BE2C (cell line): ENCODE results near the gene HINT1.

ENCODE experiments used
- DNase-seq: peaks from one replicate; pipeline ENCODE4 v3.0.0-alpha.2; 2020
- H3K27me3 ChIP-seq: fragments of 250-450 bp; sonication (Bioruptor Pico); 2 replicates; pipeline ENCODE4 v1.5.1; 2020; ENCODE audit warnings: mild to moderate bottlenecking
- H3K36me3 ChIP-seq: fragments of 250-450 bp; sonication (Bioruptor Pico); 2 replicates; pipeline ENCODE4 v1.5.1; 2020; ENCODE audit warnings: mild to moderate bottlenecking
- H3K4me1 ChIP-seq: fragments of 250-450 bp; sonication (Bioruptor Pico); 2 replicates; pipeline ENCODE4 v1.5.1; 2020
- H3K4me3 ChIP-seq: 2 replicates; pipeline ENCODE4 v1.5.1; 2011; ENCODE audit warnings: low read depth, low read length
- H3K9me3 ChIP-seq: fragments of 250-450 bp; sonication (Bioruptor Pico); 2 replicates; pipeline ENCODE4 v1.5.1; 2020
- TF ChIP-seq, protein P1 (sequence below): IDR thresholded peaks from 2 replicates; pipeline ENCODE4 v1.5.1; 2012; ENCODE audit warnings: mild to moderate bottlenecking, low read depth, low read length

HINT1 gene

DNA sequence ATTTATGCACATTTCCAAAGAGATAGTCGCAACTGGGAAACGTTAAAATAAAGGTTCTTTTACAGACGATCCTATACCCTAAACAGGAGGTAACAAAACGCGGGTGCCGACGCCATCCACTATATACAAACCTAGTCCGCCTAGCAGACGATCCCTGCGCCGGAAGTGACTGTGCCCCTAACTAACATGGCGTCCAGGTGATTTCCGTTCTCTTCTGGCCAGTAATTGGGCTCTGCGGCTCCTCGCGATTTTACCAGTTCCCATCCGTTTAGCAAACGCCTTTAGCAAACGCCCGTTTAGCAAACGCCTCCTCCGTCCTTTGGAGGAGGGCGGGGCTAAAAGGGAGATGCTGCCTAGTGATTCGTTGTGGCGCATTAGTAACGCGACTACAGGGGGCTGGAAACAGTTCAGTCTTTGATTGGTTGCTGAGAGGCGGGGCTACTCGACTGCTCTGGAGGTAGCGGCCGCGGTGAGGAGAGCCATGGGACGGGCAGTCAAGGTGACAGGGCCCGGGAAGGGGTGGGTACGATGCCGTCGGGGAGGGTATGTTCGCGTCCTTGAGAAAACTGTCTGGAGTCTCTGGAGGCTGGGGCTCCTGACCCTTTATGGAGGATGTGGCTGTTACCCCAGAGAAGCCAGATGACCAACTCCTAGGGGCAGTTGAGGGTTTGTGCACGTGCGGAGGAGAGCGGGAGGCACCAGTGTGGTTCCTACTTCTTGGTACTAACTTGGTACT lies 5.7 kb upstream of the HINT1 start, which contains the start of gene LYRM7:
Gene LYRM7 (plus strand): TSS at position 405 of the 736 bp plus-strand sequence. CDS start 77 bp downstream, at position 482.
- Histone ChIP-seq H3K36me3 (no peaks in the 10 kb centered on the region), H3K4me1 (no peaks in the 10 kb centered on the region; the same call in 1 of the 2 replicates), H3K27me3 (no peaks in the 10 kb centered on the region), H3K9me3 (no peaks in the 10 kb centered on the region), H3K4me3 (peak within 1 kb of the TSS; percentile 97)
- DNase-seq = peak; percentile 97
- TF ChIP-seq, protein P1, sequence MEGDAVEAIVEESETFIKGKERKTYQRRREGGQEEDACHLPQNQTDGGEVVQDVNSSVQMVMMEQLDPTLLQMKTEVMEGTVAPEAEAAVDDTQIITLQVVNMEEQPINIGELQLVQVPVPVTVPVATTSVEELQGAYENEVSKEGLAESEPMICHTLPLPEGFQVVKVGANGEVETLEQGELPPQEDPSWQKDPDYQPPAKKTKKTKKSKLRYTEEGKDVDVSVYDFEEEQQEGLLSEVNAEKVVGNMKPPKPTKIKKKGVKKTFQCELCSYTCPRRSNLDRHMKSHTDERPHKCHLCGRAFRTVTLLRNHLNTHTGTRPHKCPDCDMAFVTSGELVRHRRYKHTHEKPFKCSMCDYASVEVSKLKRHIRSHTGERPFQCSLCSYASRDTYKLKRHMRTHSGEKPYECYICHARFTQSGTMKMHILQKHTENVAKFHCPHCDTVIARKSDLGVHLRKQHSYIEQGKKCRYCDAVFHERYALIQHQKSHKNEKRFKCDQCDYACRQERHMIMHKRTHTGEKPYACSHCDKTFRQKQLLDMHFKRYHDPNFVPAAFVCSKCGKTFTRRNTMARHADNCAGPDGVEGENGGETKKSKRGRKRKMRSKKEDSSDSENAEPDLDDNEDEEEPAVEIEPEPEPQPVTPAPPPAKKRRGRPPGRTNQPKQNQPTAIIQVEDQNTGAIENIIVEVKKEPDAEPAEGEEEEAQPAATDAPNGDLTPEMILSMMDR = peak; percentile 18; the same call in 1 of the 2 replicates

DNA sequence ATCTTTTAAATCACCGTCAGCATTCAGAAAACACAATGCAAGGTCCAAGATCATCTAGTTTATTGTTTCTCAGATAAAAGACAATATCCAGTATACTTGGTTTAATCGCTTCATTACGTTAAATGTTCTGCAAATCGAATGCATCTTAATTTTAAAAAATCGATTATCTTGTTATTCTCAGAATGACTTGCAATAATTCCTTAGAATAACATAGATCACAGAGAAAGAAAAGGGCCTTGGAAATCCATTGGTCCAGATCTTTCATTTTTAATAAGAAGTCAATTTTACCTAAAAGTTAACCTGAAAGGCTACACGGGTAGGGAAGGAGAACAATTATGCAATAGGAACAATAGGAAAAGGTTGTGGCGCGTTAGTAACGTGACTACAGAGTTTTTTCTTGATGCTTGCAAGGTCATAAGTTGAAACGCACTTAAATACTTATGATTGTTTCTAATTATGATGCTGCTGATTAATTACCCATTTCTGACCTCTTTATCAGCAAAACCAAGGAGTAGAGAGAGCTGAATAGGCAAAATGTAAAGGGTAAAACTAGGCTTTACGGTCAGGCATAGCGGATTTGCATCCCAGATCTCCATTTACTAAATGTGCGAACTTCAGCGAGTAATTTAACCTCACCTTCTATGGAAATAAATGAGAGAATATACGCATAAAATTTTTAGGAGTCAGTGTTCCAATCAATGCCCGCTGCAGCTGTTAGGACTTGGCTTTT lies 4.9 kb upstream of the HINT1 start:
- Histone ChIP-seq H3K36me3 (peaks cover under 1% of the 10 kb centered on the region; the same call in 1 of the 2 replicates), H3K9me3 (no peaks in the 10 kb centered on the region), H3K27me3 (no peaks in the 10 kb centered on the region), H3K4me1 (no peaks in the 10 kb centered on the region; the same call in 1 of the 2 replicates), H3K4me3 (peak overlapping the region; percentile 97)
- TF ChIP-seq, protein P1 = no peak
- DNase-seq = no peak

DNA sequence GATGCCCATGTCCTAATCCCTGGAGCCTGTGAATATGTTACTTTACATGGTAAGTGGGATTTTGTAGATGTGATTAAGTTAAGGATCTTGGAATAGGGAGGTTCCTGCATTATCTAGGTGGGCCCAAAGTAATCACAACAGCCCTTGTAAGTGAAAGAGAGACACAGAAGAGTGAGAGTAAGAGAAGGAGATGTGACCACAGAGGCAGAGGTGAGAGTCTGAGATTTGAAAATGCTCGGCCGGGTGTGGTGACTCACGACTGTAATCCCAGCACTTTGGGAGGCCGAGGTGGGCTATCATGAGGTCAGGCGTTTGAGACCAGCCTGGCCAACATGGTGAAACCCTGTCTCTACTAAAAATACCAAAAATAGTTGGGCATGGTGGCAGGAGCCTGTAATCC lies 2.6 kb upstream of the HINT1 start:
- Histone ChIP-seq H3K9me3 (no peaks in the 10 kb centered on the region), H3K4me3 (no peak overlapping the region), H3K4me1 (peaks cover 5% of the 10 kb centered on the region), H3K36me3 (peaks cover 14% of the 10 kb centered on the region), H3K27me3 (no peaks in the 10 kb centered on the region)
- TF ChIP-seq, protein P1 = no peak
- no peak for DNase-seq

DNA sequence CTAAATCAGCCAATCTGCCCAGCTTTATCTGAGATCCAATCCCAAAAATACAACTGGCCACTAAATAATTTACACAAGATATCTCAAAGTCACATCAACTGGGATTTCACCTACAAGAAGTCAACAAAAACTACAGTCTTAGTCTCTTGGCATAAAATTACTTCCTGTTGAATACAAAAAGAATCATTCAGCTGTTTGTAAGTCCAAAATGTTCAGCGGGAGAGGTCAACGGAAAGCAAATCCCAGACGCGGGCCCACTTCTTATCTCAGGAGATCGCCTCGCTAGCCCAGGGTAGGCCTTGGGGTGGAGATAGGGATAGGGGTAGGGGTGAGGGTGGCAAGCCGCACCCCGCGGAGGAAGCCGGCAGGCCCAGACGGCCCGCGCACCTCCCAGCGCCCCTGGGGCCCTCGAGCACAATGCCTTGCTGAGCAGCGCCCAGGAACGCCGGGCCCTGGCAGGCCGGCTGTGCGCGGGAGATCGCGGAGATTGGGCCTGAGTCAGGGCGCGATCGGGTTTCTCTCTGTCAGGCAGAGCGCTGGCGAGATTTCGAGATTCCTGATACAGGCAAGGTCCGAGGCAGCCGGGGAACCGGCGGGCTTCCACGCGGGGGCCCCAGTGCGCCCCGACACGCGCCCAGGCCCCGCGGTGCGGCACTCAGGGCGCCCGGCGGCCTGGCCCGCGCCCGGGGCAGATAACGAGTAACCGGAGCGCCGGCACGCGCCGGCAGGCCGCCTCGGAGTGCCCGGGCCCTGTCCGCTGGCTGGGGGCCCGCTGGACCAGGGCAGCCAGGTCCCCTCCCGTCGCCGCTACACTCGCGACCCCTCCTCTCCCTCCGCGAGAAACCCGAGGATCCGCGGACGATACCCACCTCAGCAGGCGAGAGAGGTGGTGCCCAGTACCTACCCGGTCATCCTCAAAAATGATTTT lies 601 bp downstream of the HINT1 start:
- H3K9me3 ChIP-seq = no peaks in the 10 kb centered on the region
- peak; percentile 86 for DNase-seq
- no peaks in the 10 kb centered on the region for H3K27me3 ChIP-seq
- peaks cover 44% of the 10 kb centered on the region for H3K36me3 ChIP-seq
- H3K4me3 ChIP-seq = peak overlapping the region; percentile 85
- H3K4me1 ChIP-seq = peaks cover 5% of the 10 kb centered on the region; the same call in 1 of the 2 replicates
- TF ChIP-seq, protein P1 = no peak

DNA sequence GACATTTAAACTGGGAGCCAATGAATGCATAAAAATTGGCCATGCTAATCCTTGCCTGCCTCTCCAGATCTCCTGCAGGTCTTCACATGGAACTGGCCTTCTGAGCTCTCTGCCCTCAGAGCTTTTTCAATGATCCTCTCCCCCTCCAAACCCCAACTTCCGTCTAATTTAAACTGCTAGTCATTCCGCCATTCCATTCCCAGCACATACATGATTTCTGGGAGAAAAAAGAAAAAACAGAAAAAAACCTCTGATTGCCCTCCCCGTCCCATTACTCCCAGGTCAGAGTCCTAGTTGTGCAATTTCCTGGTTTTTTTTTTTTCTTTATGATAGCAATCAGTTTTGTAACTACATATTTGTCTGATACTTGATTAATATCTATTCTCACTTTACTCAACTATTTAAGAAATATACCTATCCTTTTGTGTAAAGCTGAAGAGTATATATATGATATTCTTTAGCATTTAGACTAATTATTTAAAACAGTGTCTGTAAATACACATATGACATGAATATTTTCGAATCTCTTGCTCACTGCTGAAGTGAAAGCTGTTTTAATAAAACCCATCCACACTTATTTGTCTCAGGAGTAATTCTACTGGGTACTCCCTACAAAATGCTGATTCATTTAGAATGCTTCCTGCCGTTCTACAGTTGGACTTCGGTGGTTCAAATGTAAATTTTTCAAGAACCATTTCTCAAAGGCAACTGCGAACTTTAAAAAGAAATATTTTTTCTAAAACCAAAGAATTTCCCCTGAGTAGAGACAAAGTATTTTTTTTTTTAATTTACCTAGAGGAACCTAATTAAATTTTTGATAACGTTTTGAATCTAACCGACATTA lies 1.6 kb downstream of the HINT1 start:
- no peak for DNase-seq
- H3K9me3 ChIP-seq = no peaks in the 10 kb centered on the region
- H3K4me3 ChIP-seq = peak overlapping the region; percentile 85
- H3K36me3 ChIP-seq = peaks cover 54% of the 10 kb centered on the region
- TF ChIP-seq, protein P1 = no peak
- no peaks in the 10 kb centered on the region for H3K27me3 ChIP-seq
- peaks cover 5% of the 10 kb centered on the region; the same call in 1 of the 2 replicates for H3K4me1 ChIP-seq
